Activated T-cell treated with anti-CD3 and anti-CD28 coated beads, Interleukin-2, amount 50 U/mL, for 1 hour (primary cell): ENCODE data around the gene THRB.

ENCODE experiments used
- DNase-seq: peaks from one replicate; pipeline ENCODE4 v3.0.0-alpha.2; 2020

Gene THRB

DNA sequence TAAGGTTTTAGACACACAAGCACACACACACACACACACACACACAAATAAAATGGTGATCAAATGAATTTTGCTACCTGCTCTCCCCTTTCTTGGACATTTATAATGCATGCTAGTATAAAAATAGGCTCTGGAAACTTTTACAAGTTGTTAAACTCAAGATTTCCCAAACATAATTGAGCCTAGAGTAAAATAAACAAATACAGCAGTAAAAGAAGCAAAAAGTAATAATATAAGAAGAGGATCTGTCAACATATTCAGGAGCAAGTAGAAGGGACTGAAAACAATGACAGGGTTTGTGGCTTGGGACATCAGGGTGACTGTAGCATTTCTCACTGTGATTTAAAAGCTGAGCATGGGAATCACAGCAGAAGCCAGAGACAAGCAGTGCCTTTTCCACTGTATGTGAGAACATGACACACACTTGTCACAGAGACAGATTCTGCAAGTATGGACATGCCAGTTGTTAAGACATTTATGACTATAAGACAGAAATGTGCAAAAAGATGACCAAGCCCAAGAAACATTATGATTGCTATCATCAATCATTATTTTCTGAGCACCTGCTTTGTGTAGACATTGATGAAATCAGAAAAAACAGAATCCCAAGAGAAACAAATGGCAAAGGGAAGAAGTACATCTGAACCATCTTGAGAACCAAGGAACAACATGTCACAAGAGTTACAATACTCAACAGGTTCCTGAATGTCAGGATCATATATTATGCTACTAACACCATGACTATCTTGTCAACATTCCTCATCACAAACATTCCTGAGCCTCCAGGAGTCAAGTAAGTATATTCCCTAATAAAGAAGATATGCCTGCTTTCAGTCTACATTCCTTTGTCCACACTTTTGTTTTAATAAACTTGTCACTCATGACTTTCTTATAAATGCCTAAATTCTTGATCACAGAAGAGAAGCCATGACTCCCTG is 7.1 kb downstream of the THRB start:
- no peak for DNase-seq

DNA sequence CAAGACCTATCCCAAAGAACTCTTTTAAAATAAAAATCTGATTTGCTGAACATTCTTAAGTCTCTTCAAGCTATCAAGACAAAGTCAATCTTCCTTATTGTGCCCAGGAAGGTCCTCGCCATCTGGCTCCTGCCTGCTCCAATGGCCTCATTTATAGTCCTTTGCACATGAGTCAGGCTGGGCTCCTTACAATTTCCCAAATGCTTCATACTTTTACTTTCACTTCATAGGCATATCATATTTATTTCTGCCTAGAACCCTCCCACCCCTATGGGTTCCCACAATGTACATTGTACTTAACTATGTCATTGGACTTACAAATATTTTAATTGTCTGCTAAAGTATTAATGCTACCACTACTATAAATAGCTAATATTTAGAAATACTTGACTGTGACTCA is 9.1 kb downstream of the THRB start:
- no peak for DNase-seq

DNA sequence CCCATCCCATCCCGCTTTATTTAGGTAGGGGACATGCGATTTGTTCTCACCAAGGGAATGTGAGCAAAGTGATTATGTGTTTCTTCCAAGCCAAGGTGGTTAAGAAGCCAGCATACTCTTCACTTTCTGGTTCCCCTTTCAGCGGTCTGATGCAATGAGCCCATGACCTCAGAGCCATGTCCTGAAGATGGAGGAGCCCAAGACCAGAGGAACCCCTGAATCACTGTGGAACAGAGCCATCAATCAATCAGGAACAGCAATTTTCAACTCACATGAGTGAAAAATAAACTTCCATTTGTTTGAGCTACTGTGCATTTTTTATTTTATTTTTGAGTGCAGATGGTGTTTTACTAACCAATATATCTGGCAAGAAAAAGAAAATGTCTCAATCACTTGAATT is 10.8 kb downstream of the THRB start:
- DNase-seq: no peak

DNA sequence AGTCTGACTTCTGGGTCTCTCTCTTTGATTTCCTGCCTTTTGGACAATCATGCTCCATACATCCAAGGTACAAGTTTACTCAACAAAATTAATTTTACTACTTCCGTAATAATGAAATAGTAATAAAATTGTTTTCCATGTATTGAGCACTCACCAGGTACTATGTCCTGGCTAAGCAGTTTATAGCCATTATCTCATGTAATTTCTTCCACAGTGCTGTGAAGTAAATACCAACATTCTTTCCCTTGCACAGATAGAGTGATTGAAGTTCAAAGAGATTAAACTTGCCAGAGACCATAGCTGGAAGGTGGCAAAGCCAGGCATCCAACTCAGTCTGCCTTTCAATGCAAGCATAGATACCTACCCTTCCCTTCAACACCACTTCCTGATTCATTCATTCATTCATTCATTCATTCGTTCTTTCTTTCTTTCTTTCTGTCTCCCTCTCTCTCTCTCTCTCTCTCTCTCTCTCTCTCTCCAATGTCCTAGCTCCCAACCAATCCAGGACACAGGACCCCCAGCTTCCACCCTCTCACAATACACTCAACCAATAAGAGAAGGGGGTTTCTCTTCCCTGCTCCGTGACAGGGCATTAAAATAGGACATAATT is 12.4 kb downstream of the THRB start:
- DNase-seq: no peak

DNA sequence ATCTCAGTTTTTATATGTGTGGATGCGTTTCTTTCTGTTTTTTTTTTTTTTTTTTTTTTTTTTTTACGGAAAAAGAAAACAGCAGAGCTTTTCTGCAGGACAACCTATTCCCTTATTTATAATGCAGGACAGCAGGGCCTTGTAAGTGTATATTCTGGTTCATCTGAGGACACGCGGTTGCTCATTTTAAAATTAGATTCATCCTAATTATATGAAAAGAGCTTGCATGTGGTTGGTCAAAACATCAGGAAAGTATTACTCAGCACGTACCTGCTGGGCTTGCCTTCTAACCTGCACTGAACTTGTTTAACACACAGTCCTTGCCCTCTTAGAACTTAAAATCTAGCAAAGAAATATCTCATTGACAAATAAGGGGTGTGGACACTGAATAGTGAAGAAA is 13.5 kb downstream of the THRB start:
- DNase-seq: no peak

DNA sequence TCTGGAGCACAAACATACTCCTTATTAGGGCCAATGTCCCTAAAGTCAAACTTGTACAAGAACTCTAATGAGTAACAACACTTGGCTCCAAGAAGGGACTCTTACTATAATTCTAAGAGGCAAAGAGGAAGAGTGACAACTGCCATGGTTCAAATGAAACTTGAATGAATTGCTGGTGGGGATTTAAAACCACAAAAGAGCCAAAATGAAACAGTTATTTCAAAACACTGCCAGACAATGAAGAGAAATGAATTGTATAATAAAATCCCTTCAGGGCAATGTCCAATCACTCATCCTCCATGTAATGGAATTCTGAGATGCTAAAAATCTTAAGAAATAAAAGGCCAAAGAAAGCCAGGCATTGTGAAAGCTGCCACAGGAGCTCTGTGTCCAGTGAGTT is 14.2 kb downstream of the THRB start:
- no peak for DNase-seq

DNA sequence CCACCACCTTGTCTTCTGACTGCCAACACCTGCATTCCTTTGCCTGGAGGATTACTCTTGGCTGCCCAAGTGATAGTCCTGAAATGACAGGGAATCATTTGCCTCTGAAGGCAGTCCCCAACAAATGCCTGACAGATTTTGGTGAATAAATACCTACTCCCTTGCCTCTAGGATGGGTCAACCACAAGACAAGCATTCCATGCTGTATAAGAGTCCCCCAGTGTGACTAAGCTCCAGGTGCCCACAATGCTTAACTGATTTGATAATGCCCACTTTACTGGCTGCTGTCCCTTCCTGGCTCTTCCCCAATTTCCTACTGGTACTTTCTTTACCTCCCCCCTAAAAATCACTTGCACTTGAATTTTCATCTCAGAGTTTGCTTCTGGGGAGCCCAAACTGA is 14.8 kb downstream of the THRB start:
- no peak for DNase-seq

DNA sequence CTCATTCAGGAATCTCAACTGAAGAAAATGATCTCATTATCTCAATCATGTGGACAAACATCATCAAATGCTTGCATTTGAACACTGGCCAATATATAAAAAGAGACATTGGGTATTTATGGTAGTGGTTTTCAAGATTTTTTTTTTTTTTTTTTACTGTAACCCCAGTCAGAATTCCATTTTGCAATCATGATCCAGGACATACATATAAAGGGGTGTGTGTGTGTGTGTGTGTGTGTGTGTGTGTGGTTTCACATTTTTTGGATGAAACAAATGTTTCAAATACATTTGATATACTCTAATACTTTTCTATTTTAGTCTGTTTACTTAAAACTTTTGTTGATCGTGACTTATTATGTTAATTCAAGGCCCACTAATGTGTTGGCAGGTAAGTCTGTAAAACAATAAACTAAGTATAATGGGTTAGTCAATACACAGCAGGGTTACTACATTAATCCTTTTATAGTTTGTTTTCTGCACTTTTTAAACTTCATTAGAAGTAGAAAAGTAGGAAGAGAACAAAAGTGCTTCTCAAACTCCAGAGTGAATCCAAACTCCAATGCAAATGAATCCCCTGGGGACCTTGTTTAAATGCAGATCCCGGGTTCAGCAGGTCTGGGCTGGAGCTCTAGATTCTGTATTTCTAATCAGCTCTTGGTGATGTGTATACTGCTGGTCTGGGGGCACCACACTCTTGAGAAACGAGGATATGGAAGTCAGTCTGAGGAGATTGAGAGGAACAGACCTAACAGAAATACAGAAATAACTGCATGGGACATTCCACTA is 17.6 kb downstream of the THRB start:
- DNase-seq: no peak

DNA sequence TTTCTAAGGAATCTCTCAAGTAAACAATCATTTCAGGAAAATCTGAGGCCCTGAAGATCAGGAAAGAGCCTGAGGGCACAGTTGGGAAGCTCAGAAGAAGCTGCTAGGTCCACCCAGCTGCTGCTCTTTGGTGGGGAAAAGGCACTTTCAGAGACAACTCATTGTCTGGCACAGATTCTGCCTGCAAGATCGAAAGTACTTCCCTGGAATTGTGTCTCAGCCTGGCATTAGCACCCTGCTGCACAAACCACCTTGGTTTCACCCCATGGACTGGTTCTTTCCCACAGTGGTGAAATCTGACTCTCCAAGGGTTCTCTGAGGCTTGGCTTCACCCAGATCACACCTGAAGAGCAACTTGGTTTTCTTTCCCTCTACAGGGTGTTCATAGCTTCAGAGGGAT is 18.7 kb downstream of the THRB start:
- DNase-seq: no peak

DNA sequence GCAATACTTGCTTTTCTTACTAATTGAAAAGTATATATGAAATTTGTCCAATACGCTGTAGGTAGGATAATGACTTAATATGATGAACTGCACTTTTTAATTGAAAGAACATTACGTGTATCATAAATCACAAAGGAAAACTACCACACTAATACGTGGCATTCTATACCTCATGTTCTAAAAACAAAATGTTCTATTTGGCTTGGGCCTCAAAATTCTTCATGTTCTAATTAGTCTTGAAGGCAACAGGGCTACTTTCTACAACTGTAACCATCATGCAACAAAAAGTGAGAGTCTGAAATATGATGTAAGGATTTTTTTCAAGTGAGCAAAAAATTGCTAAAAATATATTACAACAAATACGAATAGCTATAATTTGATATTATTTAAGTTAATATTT is 19.8 kb downstream of the THRB start:
- no peak for DNase-seq

DNA sequence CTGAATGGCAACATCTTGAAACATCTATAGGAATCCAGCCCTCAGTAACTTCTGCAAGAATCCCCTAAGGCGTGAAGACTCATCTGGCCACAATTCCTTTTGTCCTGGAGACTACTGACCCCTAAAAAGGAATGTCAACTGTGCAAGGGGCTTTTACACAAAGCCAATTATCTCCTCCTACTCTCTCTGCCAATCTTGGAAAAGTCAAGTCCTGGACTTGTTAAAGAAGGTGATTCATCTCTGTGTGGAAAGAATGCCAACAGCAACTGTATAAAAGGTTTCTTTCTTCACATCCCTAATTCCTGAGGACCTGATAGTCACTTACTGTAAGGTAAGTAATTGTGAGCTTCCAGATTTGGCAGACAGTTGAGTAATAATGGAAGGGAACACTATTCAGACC is 22.3 kb downstream of the THRB start:
- DNase-seq: no peak

DNA sequence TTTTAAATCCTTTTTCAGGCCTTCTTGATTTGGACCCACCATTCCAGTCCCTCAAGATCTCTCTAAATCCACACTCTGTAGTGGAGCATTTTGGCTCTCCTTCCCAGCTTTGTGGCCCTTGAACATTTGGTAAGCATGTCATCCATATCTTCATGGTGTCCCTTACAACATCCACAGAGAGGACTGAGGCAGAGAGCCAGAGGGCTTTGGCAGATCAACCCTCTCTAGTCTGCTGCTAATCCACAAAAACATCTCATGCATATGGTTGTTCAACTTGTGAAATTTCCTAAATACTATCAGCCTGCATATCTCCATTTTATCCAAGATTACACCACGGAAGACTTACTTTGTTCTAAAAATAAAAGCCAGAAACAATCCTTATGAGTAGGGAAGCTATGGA is 23.2 kb downstream of the THRB start:
- no peak for DNase-seq

DNA sequence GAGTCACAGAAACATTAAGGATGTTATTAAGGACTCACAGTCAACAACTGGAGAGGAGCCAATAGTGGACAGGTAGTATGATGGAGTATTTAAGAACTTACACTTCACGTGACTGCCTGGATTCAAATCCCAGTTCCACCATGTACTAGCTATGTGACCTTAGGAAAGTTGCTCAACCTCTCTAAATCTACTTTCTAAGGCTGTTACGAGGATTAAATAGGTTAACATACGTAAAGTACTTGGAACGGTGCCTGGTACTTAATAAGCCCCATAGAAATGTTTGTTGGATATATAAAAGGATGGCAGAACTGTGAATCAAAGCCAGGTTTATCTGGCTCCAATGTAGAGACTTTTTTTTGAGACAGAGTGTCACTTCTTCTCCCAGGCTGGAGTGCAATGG is 24.4 kb downstream of the THRB start:
- no peak for DNase-seq

DNA sequence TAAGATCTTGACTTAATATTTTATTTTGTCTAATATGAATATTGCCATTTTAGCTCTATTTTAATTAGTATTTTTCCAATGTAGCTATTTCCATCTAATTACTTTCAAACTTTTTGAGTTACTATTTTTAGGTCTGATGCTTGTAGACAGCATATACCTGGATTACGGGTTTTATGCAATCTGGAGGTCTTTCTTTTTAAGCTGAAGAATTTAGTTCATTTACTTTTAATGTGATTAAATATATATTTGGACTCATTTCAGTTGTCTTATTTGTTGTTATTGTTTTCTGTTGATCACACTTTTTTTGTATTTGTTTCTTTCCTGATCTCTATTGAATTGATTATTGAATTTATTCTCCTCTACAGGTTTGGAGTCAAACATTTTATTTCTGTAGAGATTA is 30.3 kb downstream of the THRB start:
- no peak for DNase-seq

DNA sequence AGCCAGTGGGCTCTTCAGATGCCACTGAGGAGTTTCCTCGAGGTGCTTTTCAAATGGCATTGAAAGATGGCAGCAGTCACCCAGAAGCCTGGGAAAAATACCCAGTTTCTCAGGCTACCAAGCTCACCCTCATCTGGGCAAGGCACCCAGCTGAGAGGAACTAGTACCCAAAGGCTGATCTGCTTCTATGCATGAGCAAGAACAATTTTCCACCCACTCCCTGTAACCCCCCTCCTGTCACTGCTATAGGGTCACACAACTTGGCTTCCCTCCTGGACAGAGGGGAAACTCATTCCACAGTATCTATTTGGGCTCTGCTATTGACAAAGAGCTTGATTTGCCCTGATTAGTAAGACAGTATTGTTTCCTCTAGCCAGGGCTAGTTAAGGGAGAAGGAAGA is 31.9 kb downstream of the THRB start:
- no peak for DNase-seq

DNA sequence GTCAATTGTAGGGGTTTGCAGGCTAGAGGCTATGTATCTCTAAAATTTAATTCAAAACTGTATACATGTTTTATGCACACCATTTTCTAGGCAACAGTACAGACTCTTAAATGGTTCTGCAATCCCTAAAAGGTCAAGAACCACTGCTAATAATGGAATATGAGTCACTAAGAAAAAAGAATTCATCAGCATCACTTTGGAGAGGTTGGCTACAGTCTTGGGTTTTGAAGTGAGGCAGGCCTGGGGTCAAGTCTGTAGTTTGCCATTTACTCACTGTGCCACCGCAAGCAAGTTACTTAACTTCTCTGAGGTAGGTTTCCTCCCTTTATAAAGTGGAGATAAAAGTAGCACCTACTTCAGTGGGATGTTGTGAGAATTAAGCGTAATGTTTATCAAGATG is 33.7 kb downstream of the THRB start:
- no peak for DNase-seq

DNA sequence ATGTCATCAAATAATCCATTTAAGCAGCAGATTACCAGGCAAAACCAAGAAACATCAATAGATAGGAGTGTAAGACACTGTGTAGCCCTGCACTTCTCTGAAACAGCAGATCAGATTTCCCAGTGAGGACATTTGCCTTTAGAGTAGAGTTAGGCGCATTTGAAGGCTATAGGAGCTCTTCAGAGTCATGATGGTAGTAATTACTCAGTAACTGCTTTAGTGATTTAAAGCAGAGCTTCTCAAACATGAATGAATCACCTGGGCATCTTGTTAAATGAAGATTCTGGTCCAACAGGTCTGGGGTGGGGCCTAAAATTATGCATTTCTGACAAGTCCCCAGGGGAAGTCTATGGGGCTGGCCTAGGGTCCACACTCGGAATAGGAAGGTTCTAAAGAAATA is 36.9 kb downstream of the THRB start:
- no peak for DNase-seq

DNA sequence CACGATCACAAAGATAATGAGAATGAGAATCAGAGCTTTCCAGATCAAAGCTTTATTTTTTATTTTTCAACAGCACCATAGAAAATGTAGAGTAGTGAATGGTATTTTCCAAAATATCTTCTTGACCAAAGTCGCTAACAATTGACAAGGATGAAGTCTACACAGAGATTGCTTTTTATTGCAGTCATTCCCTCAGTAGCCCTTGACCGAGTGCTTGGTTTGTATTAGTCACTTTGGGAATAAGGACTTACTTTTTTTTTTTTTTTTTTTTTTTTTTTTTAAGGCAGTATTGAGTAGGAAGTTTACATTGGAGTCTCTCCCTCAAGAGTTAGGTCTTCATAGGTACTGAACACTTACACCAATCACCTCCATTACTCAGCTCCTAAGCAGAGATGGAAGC is 39.8 kb downstream of the THRB start:
- DNase-seq: no peak

DNA sequence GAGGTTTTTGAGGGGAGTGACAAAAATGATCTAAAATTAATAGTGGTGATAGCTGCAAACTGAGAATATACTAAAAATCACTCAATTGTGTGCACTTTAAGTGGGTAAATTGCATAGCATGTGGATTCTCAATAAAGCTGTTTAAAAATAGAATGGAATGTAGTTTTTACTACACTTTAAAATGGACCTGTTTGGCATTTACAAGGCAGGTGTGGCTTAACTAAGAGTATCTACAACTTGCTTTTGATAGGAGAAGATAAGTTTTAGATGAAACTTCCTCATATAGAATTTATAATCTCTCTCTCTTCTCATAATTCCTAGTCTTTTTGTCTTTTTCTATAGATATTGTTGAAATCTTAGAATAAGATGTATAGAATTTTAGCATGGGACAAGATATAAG is 40.3 kb downstream of the THRB start:
- DNase-seq: no peak

DNA sequence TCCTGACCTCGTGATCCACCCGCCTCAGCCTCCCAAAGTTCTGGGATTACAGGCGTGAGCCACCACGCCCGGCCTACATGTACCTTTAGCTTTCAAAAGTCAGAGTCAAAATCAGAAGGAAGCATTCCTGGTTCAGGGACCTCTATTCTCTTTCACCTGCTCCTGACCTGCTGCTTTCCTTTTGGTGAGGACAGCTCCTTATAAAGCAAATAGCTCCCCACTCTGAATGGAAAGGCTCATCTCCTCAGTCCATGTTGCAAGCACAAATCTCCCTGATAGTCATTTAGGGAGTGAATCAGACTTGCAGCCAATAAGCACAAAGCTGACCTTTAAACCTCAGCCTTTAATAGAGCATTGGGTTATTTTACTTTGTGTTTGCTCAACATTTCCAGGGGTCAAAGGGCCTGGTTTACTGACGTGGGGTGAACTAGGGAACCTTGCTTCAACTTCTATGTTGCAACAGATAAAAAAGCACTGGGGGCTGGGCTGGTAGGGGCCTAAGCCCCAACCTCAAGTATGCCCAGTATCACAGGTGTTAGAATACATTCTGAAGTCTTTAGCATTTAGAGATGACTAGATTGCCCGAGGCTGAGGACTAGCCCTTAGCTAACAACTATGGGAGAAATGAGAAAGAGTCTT is 43.1 kb downstream of the THRB start:
- no peak for DNase-seq

DNA sequence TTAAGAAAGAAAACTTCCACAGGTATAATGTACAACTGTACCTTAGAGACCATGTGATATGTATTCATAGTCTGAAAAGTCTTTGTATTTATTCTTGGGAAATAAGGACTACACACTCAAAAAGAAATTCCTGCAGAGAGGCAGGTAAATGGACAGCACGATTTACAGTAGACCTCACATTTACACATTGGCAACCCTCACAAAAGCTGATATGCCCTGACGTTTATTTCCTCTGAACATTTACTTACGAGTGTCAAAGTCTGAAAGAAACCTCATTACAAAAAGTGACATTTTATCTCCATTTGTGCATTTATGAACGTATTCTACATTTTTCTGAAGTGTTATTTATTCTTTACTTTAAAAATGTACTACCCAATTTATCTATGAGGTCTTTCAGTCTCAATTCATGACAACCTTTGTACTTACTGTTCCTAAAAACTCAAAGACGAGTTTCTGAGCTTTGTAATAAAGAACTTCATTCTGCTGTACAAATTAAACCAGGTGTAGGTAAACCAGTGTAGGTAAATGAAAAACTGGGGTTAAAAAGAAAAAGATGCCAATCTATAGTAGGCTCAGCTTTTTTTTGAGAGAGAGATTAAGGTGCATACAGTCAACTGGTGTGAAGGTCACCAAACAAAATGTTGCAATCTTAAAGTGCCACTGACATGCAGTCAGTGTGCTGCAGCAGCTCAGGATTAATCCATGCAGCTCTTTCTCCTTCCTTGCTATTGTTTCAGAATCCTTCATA is 44.3 kb downstream of the THRB start:
- DNase-seq: no peak

DNA sequence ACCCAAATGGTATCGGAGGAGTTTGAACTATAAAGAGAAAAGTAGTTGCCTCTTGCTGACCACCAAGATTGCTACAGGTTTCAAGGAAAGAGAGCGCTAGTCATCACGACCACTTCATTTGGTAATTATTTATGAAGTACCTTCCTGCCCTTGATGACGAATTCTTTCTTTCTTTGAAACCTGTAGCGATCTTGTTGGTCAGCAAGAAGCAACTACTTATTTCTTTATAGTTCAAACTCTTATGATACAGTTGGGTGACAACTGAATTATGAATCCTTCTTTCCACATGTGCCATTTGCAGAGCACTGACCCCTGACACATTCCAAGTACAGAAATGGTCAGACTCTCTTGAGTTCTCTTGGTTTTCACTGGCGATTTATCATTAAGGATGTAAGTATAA is 46.8 kb downstream of the THRB start:
- DNase-seq: no peak

DNA sequence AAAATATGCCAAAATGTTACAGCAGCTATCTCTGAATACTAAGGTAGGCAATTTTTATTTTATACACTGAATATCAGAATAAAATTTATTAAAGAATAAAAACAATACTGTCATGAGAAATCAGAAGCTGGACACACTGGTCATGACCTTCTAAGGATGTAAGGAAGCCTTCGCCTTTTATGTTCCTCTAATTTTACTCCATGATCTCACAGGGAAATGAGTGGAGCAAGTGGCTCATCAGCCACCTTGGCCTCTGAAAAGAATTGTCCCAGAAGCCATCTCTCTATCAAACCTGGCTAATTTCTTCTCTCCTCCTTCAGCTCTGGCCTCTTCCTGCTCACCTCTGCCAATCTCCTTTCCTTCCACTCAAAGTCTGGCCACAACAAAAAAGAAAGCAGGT is 48.6 kb downstream of the THRB start:
- no peak for DNase-seq
